Endothelial cell of coronary artery (primary cell): ENCODE data around the gene CACNA1I. TPM values are rescaled to one million over a fixed set of nuclear protein-coding genes. Genes with fewer than 3 reads are reported as not detected.

Source experiments
- total RNA-seq: library from RNA; depleted of rRNA; stranded (reverse); fragments of >200 nt; gene quantifications from 2 replicates; pipeline ENCODE4 v1.2.3, GENCODE V29; 2014

CACNA1I gene
- total RNA-seq = not detected in 2 replicates

GRCh38 chr22:39570665-39571064 is at the start of gene CACNA1I:
CACNA1I (plus strand) TSS chr22:39570753; CDS start chr22:39570753, 0 bp downstream.

GRCh38 chr22:39532215-39533073 is 38.1 kb upstream of the CACNA1I start, which contains the start of gene RPS19BP1:
RPS19BP1 (minus strand) TSS chr22:39532748; CDS start chr22:39532738, 10 bp downstream.

Other genes with a start within 250 kb of the CACNA1I start
- gene SYNGR1, start 220.8 kb upstream of the CACNA1I start, total RNA-seq = 0.72 and 2.4 TPM in 2 replicates
- gene TAB1, start 171.0 kb upstream of the CACNA1I start, total RNA-seq = 10.7 and 14.3 TPM in 2 replicates
- gene MGAT3, start 113.7 kb upstream of the CACNA1I start, total RNA-seq = 0.47 TPM in 1 of 2 replicates, not detected in the other
- 18.2 and 18.5 TPM in 2 replicates for gene MIEF1, start 68.5 kb upstream of the CACNA1I start, total RNA-seq
- 156 and 190 TPM in 2 replicates for gene ATF4, start 50.2 kb upstream of the CACNA1I start, total RNA-seq
- gene RPS19BP1, start 38.0 kb upstream of the CACNA1I start, total RNA-seq = 46.4 and 51.0 TPM in 2 replicates